HUDEP-2 (cell line): Measurements from ENCODE around the gene SRPX.

Experiments used
- DNase-seq, 76 experiments: peaks; one replicate each; lab custom pipeline; 2025; ENCODE audit not compliant: unreplicated experiment in 76 of 76; lab: John Stamatoyannopoulos, UW

Gene SRPX, protein sequence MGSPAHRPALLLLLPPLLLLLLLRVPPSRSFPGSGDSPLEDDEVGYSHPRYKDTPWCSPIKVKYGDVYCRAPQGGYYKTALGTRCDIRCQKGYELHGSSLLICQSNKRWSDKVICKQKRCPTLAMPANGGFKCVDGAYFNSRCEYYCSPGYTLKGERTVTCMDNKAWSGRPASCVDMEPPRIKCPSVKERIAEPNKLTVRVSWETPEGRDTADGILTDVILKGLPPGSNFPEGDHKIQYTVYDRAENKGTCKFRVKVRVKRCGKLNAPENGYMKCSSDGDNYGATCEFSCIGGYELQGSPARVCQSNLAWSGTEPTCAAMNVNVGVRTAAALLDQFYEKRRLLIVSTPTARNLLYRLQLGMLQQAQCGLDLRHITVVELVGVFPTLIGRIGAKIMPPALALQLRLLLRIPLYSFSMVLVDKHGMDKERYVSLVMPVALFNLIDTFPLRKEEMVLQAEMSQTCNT

DNA sequence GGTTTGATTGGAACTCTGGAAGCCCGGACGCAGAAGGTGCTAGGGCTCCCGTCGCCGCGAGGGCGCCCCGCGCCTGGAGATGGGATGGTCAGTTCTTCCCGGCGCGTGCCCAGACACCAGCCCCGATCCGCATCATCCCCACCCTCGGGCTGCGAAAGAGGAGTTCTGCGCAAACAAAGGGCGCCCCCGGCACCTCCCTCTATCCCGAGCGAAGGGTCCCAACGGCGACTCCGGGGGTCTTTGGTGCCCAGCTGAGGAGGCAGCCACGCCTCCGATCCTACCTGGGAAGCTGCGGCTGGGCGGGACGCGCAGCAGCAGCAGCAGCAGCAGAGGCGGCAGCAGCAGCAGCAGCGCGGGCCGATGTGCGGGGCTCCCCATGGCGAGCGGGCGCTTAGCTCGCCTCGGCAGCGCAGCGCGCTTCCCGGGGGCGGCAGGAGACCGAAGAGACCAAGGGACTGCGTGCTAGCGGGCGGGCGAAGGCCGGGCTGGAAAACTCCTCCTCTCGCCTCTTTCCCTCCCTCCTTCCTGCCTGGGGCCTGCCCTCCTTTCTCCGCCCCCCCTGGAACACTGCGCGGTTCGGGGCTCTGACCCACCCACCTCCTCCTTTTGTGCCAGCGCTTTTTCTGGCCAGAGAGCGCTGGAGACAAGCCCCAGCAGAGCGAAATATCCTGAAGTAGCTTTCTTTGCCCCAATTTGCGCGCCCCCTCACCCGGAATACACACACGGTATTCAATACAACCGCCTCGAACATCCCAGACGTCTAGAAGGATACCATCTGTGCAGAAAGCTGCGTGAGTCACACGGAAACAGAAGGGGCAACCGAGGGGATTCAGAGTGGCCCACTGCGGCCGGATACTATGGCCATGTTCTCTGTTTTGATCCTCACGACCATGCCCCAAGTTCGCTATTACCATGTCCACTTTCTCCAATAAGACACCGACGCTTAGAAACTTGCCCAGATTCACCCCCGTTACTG lies at the start of gene SRPX:
Gene SRPX, minus strand, starts transcription at position 457 of the 976 bp plus-strand sequence. Its CDS starts 79 bp downstream, at position 378.
- no peak for DNase-seq

DNA sequence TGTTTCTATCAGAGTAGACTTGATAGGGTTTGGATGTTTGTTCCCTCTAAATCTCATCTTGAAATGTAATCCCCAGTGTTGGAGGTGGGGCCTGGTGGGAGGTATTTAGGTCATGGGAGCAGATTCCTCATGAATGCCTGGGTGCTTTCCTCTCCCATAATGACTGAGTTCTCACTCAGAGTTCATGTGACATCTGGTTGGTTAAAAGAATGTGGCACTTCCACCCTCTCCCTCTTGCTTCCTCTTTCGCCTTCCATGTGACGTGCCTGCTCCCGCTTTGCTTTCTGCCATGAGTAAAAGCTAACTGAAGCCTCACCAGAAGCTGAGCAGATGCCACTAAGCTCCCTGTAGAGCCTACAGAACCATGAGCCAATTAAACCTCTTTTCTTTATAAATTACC lies 47.3 kb upstream of the SRPX start:
- DNase-seq: no peak

DNA sequence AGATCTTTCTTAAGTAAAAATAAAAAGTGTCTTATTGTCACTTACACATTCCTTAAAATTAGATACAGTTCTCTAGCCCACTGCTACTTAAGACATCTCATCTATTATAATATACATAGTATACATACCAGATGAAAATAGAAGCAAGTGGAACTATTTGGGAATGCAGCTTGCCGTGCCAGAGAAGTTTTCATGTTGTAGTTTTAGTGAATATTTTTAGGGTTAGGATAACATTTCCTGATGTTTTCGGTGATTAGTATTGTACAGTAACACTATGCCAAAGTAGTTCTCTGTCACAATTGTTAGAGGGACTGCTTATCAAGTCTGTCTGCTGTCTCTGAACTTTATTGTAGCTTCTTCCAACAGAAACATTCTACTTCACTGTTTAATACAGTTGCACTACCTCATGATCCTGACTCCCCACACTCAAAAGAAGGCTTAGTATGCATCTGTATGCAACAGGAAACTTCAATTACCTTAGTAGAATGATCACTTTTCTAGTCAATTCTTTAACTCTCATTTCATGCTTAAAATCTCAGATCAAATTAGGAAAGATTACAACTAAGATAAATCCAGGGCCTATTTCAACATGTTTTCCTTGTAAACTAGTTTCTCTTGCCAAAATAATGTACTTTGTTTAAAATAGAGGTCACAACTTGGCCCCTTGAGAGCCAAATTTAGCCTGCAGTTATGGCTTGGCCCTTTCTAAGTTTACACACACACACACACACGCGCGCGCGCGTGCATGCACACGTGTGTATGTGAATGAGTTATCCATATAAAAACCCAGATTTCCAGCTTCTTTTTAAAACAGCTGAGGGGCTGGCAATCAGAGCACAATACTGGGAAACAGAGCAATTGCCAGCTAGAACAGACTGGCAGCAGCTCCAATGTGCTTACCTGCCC lies 42.3 kb upstream of the SRPX start:
- no peak for DNase-seq

DNA sequence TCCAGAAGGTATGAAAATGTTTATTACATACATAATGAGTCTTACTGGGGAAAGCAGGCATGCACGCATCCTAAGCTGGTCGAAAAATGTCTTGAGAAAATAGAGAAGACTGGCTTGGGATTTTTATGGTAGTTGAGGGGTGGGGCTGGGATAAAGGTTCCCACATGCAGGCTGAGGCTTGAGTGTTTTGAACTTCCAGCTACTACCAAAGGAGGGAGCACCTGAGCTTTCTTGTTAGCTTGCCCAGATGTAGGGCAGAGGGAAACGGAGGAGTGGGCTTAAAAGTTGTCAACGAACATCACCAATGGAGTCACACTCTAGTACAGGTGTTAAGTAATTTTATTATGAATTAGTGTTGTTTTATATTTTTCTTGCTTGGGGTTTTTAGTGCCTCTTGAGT lies 39.6 kb upstream of the SRPX start:
- DNase-seq: peak in 2 of 76 experiments; percentile 0

DNA sequence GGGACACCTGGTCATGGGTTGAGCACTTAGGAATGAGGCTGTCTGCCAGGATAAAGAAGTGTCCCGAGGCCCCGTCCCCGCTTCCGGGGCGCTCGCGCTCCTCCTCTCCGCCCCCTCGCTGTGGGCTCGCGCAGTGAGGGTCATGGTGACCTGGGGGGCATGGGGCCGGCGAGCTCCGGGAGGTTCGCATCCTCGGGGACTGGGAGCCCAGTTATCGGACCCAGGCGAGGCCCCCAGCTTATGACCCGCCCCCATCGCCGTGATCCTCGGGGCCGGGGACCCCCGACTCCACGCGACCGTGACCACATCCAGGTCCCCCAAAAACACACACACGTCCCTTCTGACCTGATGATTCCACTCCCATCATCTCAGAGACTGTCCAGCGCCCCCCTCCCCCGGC lies 35.3 kb upstream of the SRPX start:
- DNase-seq: no peak

DNA sequence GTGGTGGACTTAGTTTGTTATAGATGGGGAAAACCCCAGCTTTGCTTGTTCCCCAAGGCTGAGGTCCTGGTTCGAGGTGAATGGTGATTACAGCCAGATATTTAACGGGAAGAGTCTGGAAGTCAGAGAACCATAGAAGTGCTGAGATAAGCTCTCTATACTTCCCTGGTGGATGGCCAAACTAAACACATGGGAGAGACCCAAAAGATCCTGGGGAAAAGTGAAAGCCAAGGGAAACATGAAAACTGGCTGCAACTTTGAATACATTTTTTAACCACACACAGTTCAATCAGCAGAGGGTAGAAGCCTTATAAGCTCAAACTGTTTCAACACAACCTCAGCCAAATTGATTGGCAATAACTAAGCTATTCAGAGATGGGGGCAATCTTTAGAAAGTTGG lies 29.3 kb upstream of the SRPX start:
- DNase-seq: no peak

DNA sequence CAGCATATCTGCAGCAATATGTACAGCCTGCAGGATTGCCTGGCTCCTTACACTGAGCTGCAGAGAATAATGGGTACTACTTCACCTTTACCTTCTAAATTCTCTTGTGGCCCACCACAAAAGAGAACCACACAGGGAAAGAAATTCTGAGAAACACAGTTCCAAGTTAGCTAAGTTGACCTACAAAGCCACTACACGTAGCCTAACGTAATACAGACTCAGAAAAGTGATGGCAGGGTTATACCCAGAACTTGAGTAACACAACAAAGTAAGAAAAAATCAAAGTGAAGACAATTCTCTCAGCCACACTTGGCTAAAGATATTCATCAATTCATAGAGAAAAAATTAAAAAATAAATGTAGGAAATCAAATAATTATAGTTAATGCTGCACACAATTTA lies 26.4 kb upstream of the SRPX start:
- DNase-seq: no peak

DNA sequence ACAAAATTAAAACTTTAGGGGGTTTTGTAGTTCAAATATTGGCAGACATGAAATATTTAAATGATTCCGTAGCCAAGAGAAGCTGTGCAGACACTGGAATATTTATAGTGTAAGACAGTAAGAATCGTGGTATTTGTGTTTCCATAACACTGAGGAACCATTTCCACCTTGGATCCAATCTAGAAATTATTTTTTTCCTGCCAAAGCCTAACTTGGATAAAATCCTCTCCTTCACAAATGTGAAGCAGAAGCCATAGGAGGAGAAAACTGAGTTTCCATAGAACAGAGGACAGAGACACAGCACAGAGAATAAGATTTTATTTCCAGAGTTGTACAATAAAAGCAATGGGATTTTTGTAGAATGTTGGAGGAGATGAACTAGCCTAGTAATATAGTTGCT lies 19.9 kb upstream of the SRPX start:
- no peak for DNase-seq

DNA sequence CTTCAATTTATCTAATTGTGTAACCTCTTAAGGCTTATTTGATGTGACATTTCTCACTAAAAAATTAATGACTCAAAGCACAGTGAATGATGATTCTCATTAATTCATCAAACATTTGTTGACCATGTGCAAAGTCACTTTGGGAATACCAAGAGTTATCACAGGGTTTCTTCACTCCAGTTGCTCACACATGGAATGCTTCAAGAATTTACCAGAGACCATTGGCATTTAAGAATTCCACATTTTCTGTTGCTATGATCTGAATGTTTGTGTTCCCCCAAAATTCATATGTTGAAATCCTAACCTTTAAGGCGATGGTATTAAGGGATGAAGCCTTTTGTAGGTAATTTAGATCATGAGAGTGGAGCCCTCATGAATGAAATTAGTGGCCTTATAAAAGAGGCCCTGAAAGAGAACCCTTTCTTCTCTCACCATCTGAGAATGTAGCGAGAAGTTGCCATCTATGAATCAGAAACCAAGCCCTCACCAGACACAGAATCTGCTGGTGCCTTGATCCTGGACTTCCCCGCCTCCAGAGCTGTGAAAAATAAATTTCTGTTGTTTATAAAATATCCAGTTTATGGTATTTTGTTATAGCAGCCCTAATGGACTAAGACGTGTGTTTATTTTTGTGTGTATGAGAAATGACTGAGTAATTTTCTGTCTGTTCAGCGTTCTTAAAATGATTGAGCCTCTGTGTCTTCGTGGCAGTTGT lies 16.4 kb upstream of the SRPX start:
- no peak for DNase-seq

DNA sequence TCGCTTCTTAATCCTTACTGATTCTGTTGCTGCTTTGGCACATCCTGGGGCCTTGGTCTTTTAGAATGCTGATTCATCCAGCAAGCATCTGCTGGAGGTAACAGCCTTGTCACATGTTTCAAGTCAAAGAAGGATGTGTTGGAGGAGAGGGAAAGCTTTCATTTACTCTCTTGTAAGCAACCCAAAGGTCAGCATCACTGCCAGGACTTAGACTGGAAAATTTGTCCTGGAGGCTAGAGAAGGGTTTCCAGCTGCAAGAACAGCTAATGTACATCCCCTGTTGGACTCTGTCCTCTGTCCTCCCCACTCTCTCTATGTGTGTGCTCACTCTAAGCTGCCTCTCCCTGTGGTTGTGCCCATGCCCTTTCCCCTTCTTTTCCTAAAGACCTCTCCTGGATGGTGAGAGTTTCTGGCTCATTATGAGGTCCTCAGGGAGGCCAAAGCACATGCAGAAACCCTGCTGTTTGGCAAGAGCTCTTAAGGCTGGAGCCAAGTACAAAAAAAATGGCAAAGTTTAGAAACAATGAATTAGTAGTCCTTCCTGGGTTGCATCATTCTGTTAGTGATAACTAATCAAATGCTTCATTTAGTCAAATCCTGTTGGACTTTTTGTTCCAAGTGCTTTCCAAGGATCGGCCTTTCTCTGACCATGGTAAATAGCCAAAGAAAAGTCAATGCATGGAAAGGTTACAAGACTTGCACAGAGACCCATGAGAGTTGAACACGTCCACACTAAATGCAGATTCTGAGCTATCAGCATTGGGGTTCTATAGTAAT lies 13.4 kb upstream of the SRPX start:
- no peak for DNase-seq

DNA sequence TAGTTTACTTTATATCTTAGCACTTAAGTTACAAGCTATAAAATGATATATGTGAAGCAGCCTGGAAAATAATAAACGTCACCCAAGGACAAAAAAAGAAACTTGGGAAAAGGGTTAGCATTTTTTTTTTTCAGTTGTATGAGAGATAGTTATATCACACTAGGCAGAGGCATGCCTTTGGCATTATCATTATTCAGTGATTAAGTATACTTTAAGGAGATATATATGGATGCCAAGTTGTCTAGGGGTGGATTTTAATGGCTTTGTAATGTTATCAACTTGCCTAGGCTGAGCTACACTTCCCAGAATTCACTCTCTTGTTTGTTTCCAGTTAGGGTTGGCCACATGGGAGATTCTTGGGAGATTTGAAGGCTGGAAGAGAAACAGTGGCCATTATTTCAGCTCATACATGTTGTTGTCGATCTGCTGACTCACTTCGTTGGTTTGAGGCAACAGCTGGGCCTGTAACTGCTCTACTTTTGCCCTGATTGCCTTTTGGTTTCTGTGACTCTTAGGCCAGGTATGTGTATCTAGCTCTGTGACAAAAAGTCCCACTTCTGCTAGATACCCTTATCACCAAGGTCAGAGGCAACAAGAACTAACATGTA lies 11.5 kb upstream of the SRPX start:
- no peak for DNase-seq

DNA sequence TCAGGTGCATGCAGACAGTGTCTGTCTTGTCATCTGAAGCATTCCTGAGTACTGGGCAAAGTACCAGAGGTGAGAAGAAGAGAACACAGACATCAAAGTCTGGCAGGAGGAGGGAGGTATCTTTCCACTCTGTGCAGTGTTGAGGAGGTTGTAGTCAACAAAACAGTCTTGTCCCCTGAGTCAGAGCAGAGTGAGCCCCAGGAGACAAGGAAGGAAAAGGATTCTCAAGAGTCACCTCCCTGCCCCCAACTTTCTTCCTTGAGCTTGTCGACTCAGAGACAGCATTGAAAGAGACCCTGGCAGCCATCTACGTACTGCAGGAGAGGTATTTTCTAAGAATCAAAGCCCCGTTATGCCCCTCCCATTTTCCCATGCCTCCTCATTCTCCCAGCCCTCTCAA lies 4.4 kb upstream of the SRPX start:
- no peak for DNase-seq

DNA sequence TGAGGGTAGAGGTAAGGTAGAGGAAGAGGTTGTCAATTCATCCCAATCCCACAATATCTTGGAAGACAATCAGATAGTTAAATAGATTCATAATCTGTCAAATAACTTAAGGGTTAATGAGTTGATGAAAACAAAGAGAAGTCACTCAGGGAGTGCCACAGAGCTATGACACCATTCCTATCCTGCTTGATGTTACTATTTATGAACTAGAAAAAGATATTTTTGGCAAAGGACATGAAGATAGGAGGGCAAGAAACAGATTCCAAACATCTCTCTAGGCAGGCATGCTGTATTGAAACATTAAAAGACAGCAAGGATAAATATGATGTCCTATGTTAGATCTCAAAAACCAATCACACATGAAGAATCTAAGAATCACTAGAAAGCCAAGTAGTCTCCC lies 3.5 kb upstream of the SRPX start:
- DNase-seq: no peak

DNA sequence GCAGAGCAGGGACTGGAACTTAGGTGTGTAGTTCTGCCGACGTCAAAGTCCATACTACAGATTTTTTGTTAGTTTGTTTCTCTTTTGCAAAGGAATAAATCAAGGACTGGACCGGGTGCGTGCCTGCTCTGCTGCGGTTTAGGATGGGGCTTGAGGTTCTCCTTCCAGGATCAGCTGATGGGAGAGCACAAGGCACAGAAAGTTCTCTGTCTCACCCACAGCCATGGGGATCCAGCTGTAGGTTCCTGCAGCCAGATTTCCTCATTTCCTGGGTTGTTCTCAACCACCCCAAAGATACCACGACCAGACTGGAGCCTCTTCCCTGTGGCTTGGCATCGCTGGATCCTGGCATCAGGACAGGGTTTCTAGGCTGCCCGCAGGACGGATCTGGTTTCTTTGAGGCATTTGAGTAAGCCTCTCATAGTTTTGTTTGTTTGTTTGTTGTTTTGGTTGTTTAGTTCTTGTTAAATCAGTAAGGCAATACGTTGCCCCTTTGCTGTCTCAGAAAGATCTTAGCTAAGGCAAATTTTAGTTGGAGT lies 789 bp upstream of the SRPX start:
- no peak for DNase-seq

DNA sequence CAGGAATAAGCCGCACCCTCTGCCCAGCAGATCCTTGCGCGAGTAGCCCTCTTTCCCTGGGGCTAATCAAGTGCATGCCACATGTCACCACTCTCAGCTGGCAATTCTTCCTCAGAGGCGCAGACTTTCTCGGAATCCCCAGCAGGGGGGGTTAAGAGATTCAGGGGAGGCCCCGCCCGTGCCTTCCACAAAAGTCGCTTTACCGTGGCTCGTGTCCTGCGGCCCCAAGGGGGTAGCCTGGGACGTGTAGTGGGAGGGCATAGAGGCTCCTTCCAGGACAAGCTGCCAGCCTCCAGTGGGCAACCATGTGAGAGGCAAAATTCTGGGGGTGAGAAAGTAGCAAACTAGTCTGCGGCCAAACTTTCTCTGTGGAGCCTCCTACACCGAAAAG lies 652 bp downstream of the SRPX start:
- peak in 41 of 76 experiments; percentile 0 to 36 (median 5) for DNase-seq

DNA sequence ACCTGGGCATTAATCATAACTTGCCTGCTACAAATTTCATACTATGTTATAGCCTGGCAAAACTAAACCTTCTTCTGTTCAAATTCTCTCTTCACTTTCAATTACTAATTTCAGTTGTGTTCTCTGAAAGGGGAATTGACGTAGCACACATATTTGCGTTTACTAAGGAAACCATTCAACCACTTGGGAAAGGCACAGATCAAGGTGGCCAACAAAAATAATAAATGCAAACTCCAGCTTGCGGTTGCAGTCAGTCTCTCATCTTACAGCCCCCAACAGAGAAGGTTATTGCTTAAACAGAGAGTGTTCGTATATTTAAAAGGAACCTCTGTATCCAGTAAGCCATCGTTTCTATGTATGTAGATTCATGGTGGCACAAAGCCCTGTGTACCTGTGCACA lies 4.0 kb downstream of the SRPX start:
- DNase-seq: no peak

DNA sequence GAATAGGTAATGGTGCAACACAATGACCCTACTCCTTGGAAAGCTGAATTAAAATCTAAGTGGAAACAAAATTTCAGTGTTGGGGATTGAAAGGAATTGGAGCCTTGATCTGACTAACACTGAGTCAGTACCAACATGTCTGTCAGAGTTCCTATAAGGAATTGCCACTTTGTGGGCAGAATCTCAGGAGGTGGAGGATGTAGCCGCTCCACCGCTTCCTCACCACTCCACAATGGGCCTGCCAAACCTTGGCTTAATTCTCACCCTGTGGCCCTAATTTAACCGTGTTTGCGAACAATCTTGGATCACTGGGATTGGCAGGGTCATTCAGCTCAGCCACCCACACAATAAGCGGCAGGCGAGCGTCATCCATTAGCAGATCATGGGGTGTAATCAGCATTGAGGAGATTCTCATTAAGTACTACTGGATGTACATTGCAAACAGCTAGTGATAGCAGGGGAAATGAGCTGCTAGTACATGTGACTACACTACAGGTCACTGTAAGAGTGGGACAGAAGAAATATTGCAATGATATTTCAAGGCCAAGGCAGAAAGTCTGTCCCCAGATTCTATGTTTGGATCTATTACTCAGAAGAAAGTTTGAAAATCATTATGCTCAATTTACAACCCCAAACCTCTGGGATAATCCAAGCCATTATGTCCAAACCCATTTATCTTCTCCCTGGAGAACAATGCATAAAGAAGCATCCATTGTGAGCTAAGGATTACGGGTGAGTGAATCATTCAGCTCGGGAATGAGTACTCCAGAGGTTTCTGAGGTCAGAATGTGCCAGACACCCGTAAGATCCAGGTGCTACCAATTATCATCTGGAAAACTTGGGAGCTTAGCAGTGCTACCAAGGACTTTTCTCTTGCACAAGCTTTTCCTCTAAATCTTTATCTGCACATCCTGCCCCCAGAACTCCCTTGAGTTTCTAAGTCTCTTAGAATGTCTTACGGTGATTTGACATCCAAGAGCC lies 5.8 kb downstream of the SRPX start:
- DNase-seq: no peak
